Measurements from ENCODE around the gene LMBRD2.

GRCh38 chr5:36146390-36146789, 5.3 kb downstream of the LMBRD2 start:
- no peak for TF ChIP-seq JUN (IDR thresholded peaks at IDR 0.05; ENCODE audit: borderline replicate concordance, insufficient read depth, insufficient read length, low read depth)
- TF ChIP-seq, protein P1, sequence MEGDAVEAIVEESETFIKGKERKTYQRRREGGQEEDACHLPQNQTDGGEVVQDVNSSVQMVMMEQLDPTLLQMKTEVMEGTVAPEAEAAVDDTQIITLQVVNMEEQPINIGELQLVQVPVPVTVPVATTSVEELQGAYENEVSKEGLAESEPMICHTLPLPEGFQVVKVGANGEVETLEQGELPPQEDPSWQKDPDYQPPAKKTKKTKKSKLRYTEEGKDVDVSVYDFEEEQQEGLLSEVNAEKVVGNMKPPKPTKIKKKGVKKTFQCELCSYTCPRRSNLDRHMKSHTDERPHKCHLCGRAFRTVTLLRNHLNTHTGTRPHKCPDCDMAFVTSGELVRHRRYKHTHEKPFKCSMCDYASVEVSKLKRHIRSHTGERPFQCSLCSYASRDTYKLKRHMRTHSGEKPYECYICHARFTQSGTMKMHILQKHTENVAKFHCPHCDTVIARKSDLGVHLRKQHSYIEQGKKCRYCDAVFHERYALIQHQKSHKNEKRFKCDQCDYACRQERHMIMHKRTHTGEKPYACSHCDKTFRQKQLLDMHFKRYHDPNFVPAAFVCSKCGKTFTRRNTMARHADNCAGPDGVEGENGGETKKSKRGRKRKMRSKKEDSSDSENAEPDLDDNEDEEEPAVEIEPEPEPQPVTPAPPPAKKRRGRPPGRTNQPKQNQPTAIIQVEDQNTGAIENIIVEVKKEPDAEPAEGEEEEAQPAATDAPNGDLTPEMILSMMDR (IDR thresholded peaks at IDR 0.05; ENCODE audit: extremely low read depth in 1 of 2, insufficient read depth in 1 of 2, low read depth in 1 of 2, low read length in 2 of 2), result no peak
- TF ChIP-seq POLR2A (IDR thresholded peaks at IDR 0.05; ENCODE audit: low read depth, low read length), result no peak

Data from endothelial cell of umbilical vein (primary cell).